PC-3 (cell line): ENCODE results near the gene OR1Q1. TPM values are rescaled to one million over a fixed set of nuclear protein-coding genes. Genes with fewer than 3 reads are reported as not detected.

Source experiments
- ATAC-seq: fragments of 200-7000 bp; cut with Tn5 transposase; 2 replicates; pipeline ENCODE4 v1.9.1; 2020; ENCODE audit warnings: mild to moderate bottlenecking, moderate library complexity
- BruUV-seq: library from RNA; stranded (reverse); fragments of 400-500 nt; replicated peaks from 2 replicates; lab custom pipeline; 2021; lab: Mats Ljungman, UMichigan
- CTCF ChIA-PET: fragments of 300-600 bp; sonication (Branson Sonifier 250); formaldehyde crosslinking; loops from one replicate; lab custom pipeline; 2022; ENCODE audit warnings: antibody characterized with exemption; lab: Charles Lee
- POLR2A ChIA-PET: fragments of 300-600 bp; sonication (Branson Sonifier 250); formaldehyde crosslinking; loops from one replicate; lab custom pipeline; 2022; ENCODE audit warnings: antibody characterized with exemption; ENCODE audit not compliant: unreplicated experiment; lab: Charles Lee
- DNase-seq: peaks from one replicate; pipeline ENCODE4 v3.0.0-alpha.2; 2015
- H2AFZ ChIP-seq: fragments of 300-600 bp; sonication (generic); 2 replicates; pipeline ENCODE4 v1.6.0; 2016; ENCODE audit warnings: antibody characterized with exemption, low read length
- H3F3A ChIP-seq: fragments of 300-600 bp; sonication (generic); one replicate; pipeline ENCODE4 v1.6.0; 2017; ENCODE audit warnings: antibody characterized with exemption, low read length, control low read depth, mild to moderate bottlenecking; ENCODE audit not compliant: unreplicated experiment
- H3K27ac ChIP-seq: fragments of 300-600 bp; sonication (generic); 2 replicates; pipeline ENCODE4 v1.5.1; 2016; ENCODE audit warnings: mild to moderate bottlenecking, low read length
- H3K27me3 ChIP-seq: fragments of 300-600 bp; sonication (generic); 2 replicates; pipeline ENCODE4 v1.6.1; 2016; ENCODE audit warnings: low read length, mixed read lengths
- H3K36me3 ChIP-seq: fragments of 300-600 bp; sonication (generic); 2 replicates; pipeline ENCODE4 v1.6.1; 2016; ENCODE audit warnings: low read depth, mixed run types, low read length, mixed read lengths
- H3K4me1 ChIP-seq: fragments of 300-600 bp; sonication (generic); 2 replicates; pipeline ENCODE4 v1.5.1; 2016; ENCODE audit warnings: low read length; ENCODE audit not compliant: insufficient read depth
- H3K4me2 ChIP-seq: fragments of 300-600 bp; sonication (generic); 2 replicates; pipeline ENCODE4 v1.6.0; 2016; ENCODE audit warnings: low read length
- H3K4me3 ChIP-seq: fragments of 300-600 bp; sonication (generic); 2 replicates; pipeline ENCODE4 v1.5.1; 2016; ENCODE audit warnings: mild to moderate bottlenecking, low read length, mixed read lengths
- H3K79me2 ChIP-seq: fragments of 300-600 bp; sonication (generic); 2 replicates; pipeline ENCODE4 v1.6.1; 2017; ENCODE audit warnings: low read length, mixed read lengths
- H3K9ac ChIP-seq: fragments of 300-600 bp; sonication (generic); 2 replicates; pipeline ENCODE4 v1.6.0; 2016; ENCODE audit warnings: mild to moderate bottlenecking, low read length
- H3K9me2 ChIP-seq: fragments of 300-600 bp; sonication (generic); replicated peaks from 2 replicates; pipeline ENCODE4 v1.6.1; 2016; ENCODE audit warnings: mixed run types, low read length, mixed read lengths
- H3K9me3 ChIP-seq: fragments of 300-600 bp; sonication (generic); 2 replicates; pipeline ENCODE4 v1.6.1; 2016; ENCODE audit warnings: low read length, mixed read lengths
- H4K20me1 ChIP-seq: fragments of 300-600 bp; sonication (generic); 2 replicates; pipeline ENCODE4 v1.6.1; 2016; ENCODE audit warnings: low read length, mixed read lengths
- EZH2 ChIP-seq: fragments of 300-600 bp; sonication (generic); IDR thresholded peaks from one replicate; pipeline ENCODE4 v1.6.1; 2017; ENCODE audit warnings: antibody characterized with exemption, mild to moderate bottlenecking, low read length; ENCODE audit not compliant: unreplicated experiment
- EZH2phosphoT487 ChIP-seq: fragments of 300-600 bp; sonication (generic); IDR thresholded peaks from 2 replicates; pipeline ENCODE4 v1.6.1; 2018; ENCODE audit warnings: mild to moderate bottlenecking, antibody characterized with exemption, low read length, borderline replicate concordance
- intact Hi-C: fragments of 100-400 bp; cut with micrococcal nuclease; formaldehyde crosslinking; loops from 2 replicates; pipeline ENCODE4 v1.9.0; 2023
- total RNA-seq: library from RNA; depleted of rRNA; stranded (reverse); fragments of >200 nt; gene quantifications from 2 replicates; pipeline ENCODE4 v1.2.3, GENCODE V29; 2014; rRNA removed
- TF ChIP-seq, protein P1 (sequence below): fragments of 300-600 bp; sonication (generic); conservative IDR thresholded peaks from 2 replicates; pipeline ENCODE4 v1.5.1; 2017; ENCODE audit warnings: antibody characterized with exemption, low read depth, mild to moderate bottlenecking, low read length

OR1Q1 gene
- total RNA-seq, 1 experiment from 2014 or later: not detected

DNA sequence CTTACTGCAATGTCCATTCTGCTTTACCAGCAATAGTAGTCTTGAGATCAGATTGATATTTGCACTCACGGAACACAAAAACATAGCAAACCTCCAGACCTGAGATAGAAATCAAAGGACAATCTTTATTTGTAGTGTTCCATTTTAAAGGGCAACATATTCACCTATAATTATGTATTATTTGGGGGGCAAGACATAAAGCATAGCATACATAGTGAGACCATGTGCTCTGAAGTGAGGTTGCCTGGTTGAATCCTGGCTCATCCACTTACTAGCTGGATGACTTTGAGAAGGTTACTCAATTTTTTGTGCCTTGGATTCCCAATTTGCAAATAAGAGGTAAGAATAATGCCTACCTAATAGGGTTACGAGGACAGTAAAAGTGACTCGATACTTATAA, 43.0 kb downstream of the OR1Q1 start, which contains the start of gene OR1B1:
Gene OR1B1 (minus strand): TSS at position 101 of the 400 bp plus-strand sequence.
- Histone ChIP-seq H3F3A (no peaks in the 10 kb centered on the region), H3K27me3 (peaks cover 6% of the 10 kb centered on the region; the same call in 1 of the 2 replicates), H4K20me1 (no peaks in the 10 kb centered on the region), H3K9me2 (no peaks in the 10 kb centered on the region), H3K4me1 (no peaks in the 10 kb centered on the region), H2AFZ (no peak within 1 kb of the TSS), H3K79me2 (no peaks in the 10 kb centered on the region), H3K36me3 (no peaks in the 10 kb centered on the region), H3K4me2 (no peak within 1 kb of the TSS), H3K9ac (no peak within 1 kb of the TSS), H3K27ac (no peak within 1 kb of the TSS), H3K4me3 (no peak within 1 kb of the TSS), H3K9me3 (no peaks in the 10 kb centered on the region)
- DNase-seq (no peak), ATAC-seq (no peak)
- POLR2A ChIA-PET: interaction anchor here (0.6 kb wide), 1 partner anchor 170 kb away, joined by 3 read pairs; no protein-coding TSS in a partner anchor
- intact Hi-C loops: no loop called here
- no TSS peak for BruUV-seq
- no peak for TF ChIP-seq EZH2phosphoT487
- TF ChIP-seq, protein P1, sequence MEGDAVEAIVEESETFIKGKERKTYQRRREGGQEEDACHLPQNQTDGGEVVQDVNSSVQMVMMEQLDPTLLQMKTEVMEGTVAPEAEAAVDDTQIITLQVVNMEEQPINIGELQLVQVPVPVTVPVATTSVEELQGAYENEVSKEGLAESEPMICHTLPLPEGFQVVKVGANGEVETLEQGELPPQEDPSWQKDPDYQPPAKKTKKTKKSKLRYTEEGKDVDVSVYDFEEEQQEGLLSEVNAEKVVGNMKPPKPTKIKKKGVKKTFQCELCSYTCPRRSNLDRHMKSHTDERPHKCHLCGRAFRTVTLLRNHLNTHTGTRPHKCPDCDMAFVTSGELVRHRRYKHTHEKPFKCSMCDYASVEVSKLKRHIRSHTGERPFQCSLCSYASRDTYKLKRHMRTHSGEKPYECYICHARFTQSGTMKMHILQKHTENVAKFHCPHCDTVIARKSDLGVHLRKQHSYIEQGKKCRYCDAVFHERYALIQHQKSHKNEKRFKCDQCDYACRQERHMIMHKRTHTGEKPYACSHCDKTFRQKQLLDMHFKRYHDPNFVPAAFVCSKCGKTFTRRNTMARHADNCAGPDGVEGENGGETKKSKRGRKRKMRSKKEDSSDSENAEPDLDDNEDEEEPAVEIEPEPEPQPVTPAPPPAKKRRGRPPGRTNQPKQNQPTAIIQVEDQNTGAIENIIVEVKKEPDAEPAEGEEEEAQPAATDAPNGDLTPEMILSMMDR: no peak
- TF ChIP-seq EZH2: no peak
- CTCF ChIA-PET: no interaction called here

GRCh38 chr9:122661416-122661815, 46.9 kb downstream of the OR1Q1 start, which contains the start of gene OR1L1:
Gene OR1L1 (plus strand): TSS chr9:122661716. CDS start chr9:122661716, 0 bp downstream.
- H3K79me2 ChIP-seq: no peaks in the 10 kb centered on the region
- H4K20me1 ChIP-seq: no peaks in the 10 kb centered on the region
- H2AFZ ChIP-seq: no peak within 1 kb of the TSS
- H3K9ac ChIP-seq: no peak within 1 kb of the TSS
- intact Hi-C loops: no loop called here
- peaks cover 6% of the 10 kb centered on the region; the same call in 1 of the 2 replicates for H3K27me3 ChIP-seq
- H3K9me3 ChIP-seq: no peaks in the 10 kb centered on the region
- DNase-seq (no peak), ATAC-seq (no peak)
- TF ChIP-seq, protein P1: no peak
- TF ChIP-seq EZH2 (no peak), EZH2phosphoT487 (no peak)
- CTCF ChIA-PET: no interaction called here
- H3K27ac ChIP-seq: no peak within 1 kb of the TSS
- no peak within 1 kb of the TSS for H3K4me3 ChIP-seq
- no peaks in the 10 kb centered on the region for H3K9me2 ChIP-seq
- H3K4me1 ChIP-seq: no peaks in the 10 kb centered on the region
- no peaks in the 10 kb centered on the region for H3F3A ChIP-seq
- H3K36me3 ChIP-seq: no peaks in the 10 kb centered on the region
- POLR2A ChIA-PET: no interaction called here
- BruUV-seq: no TSS peak
- H3K4me2 ChIP-seq: no peak within 1 kb of the TSS

Other genes starting within 250 kb of the OR1Q1 start
- gene PTGS1, start 243.7 kb upstream of the OR1Q1 start, total RNA-seq: 0.44 and 0.86 TPM in 2 replicates
- gene OR1J1, start 136.8 kb upstream of the OR1Q1 start, total RNA-seq: not detected in 2 replicates
- gene OR1J2, start 103.9 kb upstream of the OR1Q1 start, total RNA-seq: not detected in 2 replicates
- not detected in 2 replicates for gene OR1J4, start 95.6 kb upstream of the OR1Q1 start, total RNA-seq
- gene OR1N1, start 87.4 kb upstream of the OR1Q1 start, total RNA-seq: not detected in 2 replicates
- gene OR1N2, start 61.6 kb upstream of the OR1Q1 start, total RNA-seq: not detected in 2 replicates
- not detected in 2 replicates for gene OR1L8, start 31.4 kb upstream of the OR1Q1 start, total RNA-seq
- not detected in 2 replicates for gene OR1B1, start 42.9 kb downstream of the OR1Q1 start, total RNA-seq
- not detected in 2 replicates for gene OR1L1, start 47.0 kb downstream of the OR1Q1 start, total RNA-seq
- not detected in 2 replicates for gene OR1L3, start 60.4 kb downstream of the OR1Q1 start, total RNA-seq
- not detected in 2 replicates for gene OR1L4, start 109.3 kb downstream of the OR1Q1 start, total RNA-seq
- not detected in 2 replicates for gene OR1L6, start 127.6 kb downstream of the OR1Q1 start, total RNA-seq
- not detected in 2 replicates for gene OR5C1, start 174.2 kb downstream of the OR1Q1 start, total RNA-seq
- gene OR1K1, start 185.4 kb downstream of the OR1Q1 start, total RNA-seq: not detected in 2 replicates
- 13.9 and 16.3 TPM in 2 replicates for gene PDCL, start 213.8 kb downstream of the OR1Q1 start, total RNA-seq